SK-N-SH (cell line): ENCODE results near the gene HIPK1. TPM values are rescaled to one million over a fixed set of nuclear protein-coding genes. Genes with fewer than 3 reads are reported as not detected.
A peak's percentile ranks its signal among the peaks of the same experiment; 100 is the strongest.
"Not testable (repeated sequence)": the region's sequence is repeated elsewhere in the genome, so short reads cannot be mapped to it uniquely, and the experiment has no call there.

Experiments used
- CTCF ChIA-PET: fragments of 300-600, 350-600 bp; formaldehyde crosslinking; extraction: SDS; loops from one replicate; lab custom pipeline; 2021; lab: Yijun Ruan, JAX
- POLR2A ChIA-PET: fragments of 350-600 bp; sonication (Branson Sonifier 250); formaldehyde crosslinking; extraction: SDS; loops from one replicate; lab custom pipeline; 2020; ENCODE audit warnings: antibody characterized with exemption, inconsistent platforms; lab: Yijun Ruan, JAX
- DNase-seq: peaks from one replicate; pipeline ENCODE4 v3.0.0; 2012
- H2AFZ ChIP-seq: fragments of 200-600 bp; sonication (generic); 2 replicates; pipeline ENCODE4 v1.8.1; 2016; ENCODE audit warnings: antibody characterized with exemption, mild to moderate bottlenecking, low read depth
- H3F3A ChIP-seq: fragments of 200-600 bp; sonication (generic); replicated peaks from 2 replicates; pipeline ENCODE3; 2016; ENCODE audit warnings: antibody characterized with exemption, mild to moderate bottlenecking; ENCODE audit not compliant: insufficient read depth
- H3K27ac ChIP-seq, 2 experiments: fragments of 200-500 bp in 1 of 2; fragments of 200-600 bp in 1 of 2; sonication (Bioruptor generic) in 1 of 2; sonication (generic), shearing (Covaris generic) in 1 of 2; 2 replicates each; pipeline versions ENCODE4 v1.5.1 to v1.6.1; 2014 to 2016; ENCODE audit warnings: low read depth in 2 of 2, inconsistent platforms in 1 of 2, low read length in 1 of 2, mild to moderate bottlenecking in 1 of 2, mixed read lengths in 1 of 2
- H3K27me3 ChIP-seq: fragments of 200-600 bp; sonication (generic), shearing (Covaris generic); 2 replicates; pipeline ENCODE4 v1.6.1; 2016; ENCODE audit warnings: mixed run types; ENCODE audit not compliant: insufficient read depth
- H3K36me3 ChIP-seq, 2 experiments: fragments of 200-500 bp in 1 of 2; fragments of 200-600 bp in 1 of 2; sonication (Bioruptor generic) in 1 of 2; sonication (generic) in 1 of 2; replicated peaks in 1 of 2; 2 replicates each; pipeline versions ENCODE3 to v1.5.1; 2014 to 2016; ENCODE audit warnings: low read length in 1 of 2, mild to moderate bottlenecking in 1 of 2; ENCODE audit not compliant: insufficient read depth in 2 of 2, control insufficient read depth in 1 of 2
- H3K4me1 ChIP-seq, 2 experiments: fragments of 200-500 bp in 1 of 2; fragments of 200-600 bp in 1 of 2; sonication (Bioruptor generic) in 1 of 2; sonication (generic), shearing (Covaris generic) in 1 of 2; 2 replicates each; pipeline versions ENCODE4 v1.5.1 to v1.6.1; 2014 to 2016; ENCODE audit warnings: low read depth in 1 of 2, low read length in 1 of 2, mixed run types in 1 of 2; ENCODE audit not compliant: insufficient read depth in 2 of 2, control insufficient read depth in 1 of 2
- H3K4me2 ChIP-seq: fragments of 200-600 bp; sonication (generic), shearing (Covaris generic); 2 replicates; pipeline ENCODE4 v1.6.1; 2017; ENCODE audit warnings: mixed run types
- H3K4me3 ChIP-seq, 2 experiments: fragments of 200-500 bp in 1 of 2; fragments of 200-600 bp in 1 of 2; sonication (Bioruptor generic) in 1 of 2; sonication (generic), shearing (Covaris generic) in 1 of 2; 2 replicates each; pipeline versions ENCODE4 v1.5.1 to v1.8.1; 2014 to 2016; ENCODE audit warnings: low read depth in 2 of 2, inconsistent platforms in 1 of 2, low read length in 1 of 2, mild to moderate bottlenecking in 1 of 2, mixed read lengths in 1 of 2, moderate library complexity in 1 of 2
- H3K79me2 ChIP-seq: fragments of 200-600 bp; sonication (generic); 2 replicates; pipeline ENCODE4 v1.8.1; 2017; ENCODE audit warnings: mild to moderate bottlenecking; ENCODE audit not compliant: insufficient read depth
- H3K9ac ChIP-seq: fragments of 200-600 bp; sonication (generic); 2 replicates; pipeline ENCODE4 v1.6.1; 2017; ENCODE audit warnings: mixed run types
- H3K9me2 ChIP-seq: fragments of 200-600 bp; sonication (generic); 2 replicates; pipeline ENCODE4 v1.6.1; 2017; ENCODE audit warnings: mixed run types
- H3K9me3 ChIP-seq: fragments of 200-600 bp; sonication (generic); 2 replicates; pipeline ENCODE4 v1.6.1; 2017; ENCODE audit warnings: mixed run types, mild to moderate bottlenecking, moderate library complexity
- H4K20me1 ChIP-seq: fragments of 200-600 bp; sonication (generic); 2 replicates; pipeline ENCODE4 v1.6.1; 2017; ENCODE audit warnings: mild to moderate bottlenecking, mixed run types; ENCODE audit not compliant: insufficient read depth
- CHD2 ChIP-seq: fragments of 150-350 bp; IDR thresholded peaks from 2 replicates; pipeline ENCODE4 v1.6.1; 2018; ENCODE audit warnings: low read length; ENCODE audit not compliant: partially characterized antibody
- EP300 ChIP-seq, 2 experiments: IDR thresholded peaks; 2 replicates each; pipeline versions ENCODE4 v1.4.0 to v1.6.1; 2012; ENCODE audit warnings: borderline replicate concordance in 1 of 2, low read depth in 1 of 2, low read length in 1 of 2
- FOXM1 ChIP-seq: IDR thresholded peaks from 2 replicates; pipeline ENCODE4 v1.4.0; 2012; ENCODE audit warnings: low read depth, mild to moderate bottlenecking
- JUND ChIP-seq: IDR thresholded peaks from 2 replicates; pipeline ENCODE4 v1.4.0; 2012
- NFIC ChIP-seq: IDR thresholded peaks from 2 replicates; pipeline ENCODE4 v1.4.0; 2012; ENCODE audit warnings: borderline replicate concordance
- RFX5 ChIP-seq: IDR thresholded peaks from 2 replicates; pipeline ENCODE4 v1.6.1; 2012; ENCODE audit warnings: mild to moderate bottlenecking, improper control_type of control experiment, low read length
- RXRA ChIP-seq: IDR thresholded peaks from 2 replicates; pipeline ENCODE4 v1.4.0; 2012; ENCODE audit warnings: low read depth, mild to moderate bottlenecking, borderline replicate concordance
- TCF12 ChIP-seq: IDR thresholded peaks from 2 replicates; pipeline ENCODE4 v1.4.0; 2012
- WGBS: methylation state at CpG from one replicate; pipeline ENCODE4 v1.1.6; 2017; ENCODE audit warnings: low lambda C conversion rate; 5-methylcytosine and 5-hydroxymethylcytosine counted together
- polyA plus RNA-seq, 3 experiments: library from polyadenylated mRNA; depleted of rRNA; stranded (reverse); fragments of >200 nt; gene quantifications; 2 replicates each; pipeline ENCODE4 v1.2.3, GENCODE V29; 2012
- TF ChIP-seq, protein P1 (sequence below): fragments of 200-600 bp; sonication (generic); IDR thresholded peaks from 2 replicates; pipeline ENCODE4 v1.6.1; 2017; ENCODE audit warnings: antibody characterized with exemption, mild to moderate bottlenecking, moderate library complexity
- TF ChIP-seq, protein P2 (sequence below): IDR thresholded peaks from 2 replicates; pipeline ENCODE4 v1.6.1; 2012; ENCODE audit warnings: mild to moderate bottlenecking, low read depth, low read length, moderate library complexity
- TF ChIP-seq, protein P3 (sequence below): IDR thresholded peaks from 2 replicates; pipeline ENCODE4 v1.4.0; 2012; ENCODE audit warnings: low read depth
- TF ChIP-seq, protein P4 (sequence below): fragments of 150-350 bp; IDR thresholded peaks from 2 replicates; pipeline ENCODE4 v1.6.1; 2017; ENCODE audit warnings: antibody characterized with exemption, low read length, low read depth, borderline replicate concordance

Gene HIPK1
- polyA plus RNA-seq, 1 of the 3 experiments (the other 2 are of a cell fraction) = 7.1 TPM

DNA sequence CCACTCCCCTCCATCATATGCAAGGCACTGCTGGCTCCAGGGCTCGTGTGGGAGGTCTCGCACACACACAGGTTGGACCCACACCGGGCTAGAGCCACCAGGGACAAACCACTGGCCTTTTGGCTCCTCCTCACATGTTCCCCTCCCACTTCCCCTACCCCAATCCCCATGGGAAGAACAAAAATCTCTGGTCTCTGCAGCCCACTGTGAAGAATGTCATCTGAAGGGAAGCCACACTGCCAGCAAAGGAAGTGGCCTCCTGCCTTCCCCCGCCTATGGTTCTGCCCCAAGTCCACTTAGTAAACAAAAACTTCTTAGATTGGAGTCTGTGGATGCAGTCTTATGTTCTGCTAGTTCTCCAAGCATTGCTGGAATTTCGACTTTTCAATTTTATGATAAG, 74.3 kb downstream of the HIPK1 start (continued):
- TF ChIP-seq, protein P1, sequence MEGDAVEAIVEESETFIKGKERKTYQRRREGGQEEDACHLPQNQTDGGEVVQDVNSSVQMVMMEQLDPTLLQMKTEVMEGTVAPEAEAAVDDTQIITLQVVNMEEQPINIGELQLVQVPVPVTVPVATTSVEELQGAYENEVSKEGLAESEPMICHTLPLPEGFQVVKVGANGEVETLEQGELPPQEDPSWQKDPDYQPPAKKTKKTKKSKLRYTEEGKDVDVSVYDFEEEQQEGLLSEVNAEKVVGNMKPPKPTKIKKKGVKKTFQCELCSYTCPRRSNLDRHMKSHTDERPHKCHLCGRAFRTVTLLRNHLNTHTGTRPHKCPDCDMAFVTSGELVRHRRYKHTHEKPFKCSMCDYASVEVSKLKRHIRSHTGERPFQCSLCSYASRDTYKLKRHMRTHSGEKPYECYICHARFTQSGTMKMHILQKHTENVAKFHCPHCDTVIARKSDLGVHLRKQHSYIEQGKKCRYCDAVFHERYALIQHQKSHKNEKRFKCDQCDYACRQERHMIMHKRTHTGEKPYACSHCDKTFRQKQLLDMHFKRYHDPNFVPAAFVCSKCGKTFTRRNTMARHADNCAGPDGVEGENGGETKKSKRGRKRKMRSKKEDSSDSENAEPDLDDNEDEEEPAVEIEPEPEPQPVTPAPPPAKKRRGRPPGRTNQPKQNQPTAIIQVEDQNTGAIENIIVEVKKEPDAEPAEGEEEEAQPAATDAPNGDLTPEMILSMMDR = no peak
- TF ChIP-seq, all 33 proteins: peak for 0

DNA sequence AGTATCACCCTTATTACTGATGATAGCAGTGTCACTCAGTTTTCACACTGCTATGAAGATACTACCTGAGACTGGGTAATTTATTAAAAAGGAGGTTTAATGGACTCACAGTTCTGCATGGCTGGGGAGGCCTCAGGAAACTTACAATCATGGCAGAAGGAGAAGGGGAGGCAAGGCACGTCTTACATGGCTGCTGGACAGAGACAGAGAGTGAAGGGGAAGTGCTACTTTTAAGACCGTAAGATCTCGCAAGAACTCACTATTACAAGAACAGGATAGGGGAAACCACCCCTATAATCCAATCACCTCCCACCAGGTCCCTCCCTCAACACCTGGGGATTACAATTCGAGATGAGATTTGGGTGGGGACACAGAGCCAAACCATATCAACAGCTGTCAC, 77.7 kb downstream of the HIPK1 start:
- H3F3A ChIP-seq, H3K9me2 ChIP-seq, DNase-seq, H3K4me3 ChIP-seq, H3K9ac ChIP-seq, H3K4me1 ChIP-seq, H3K27ac ChIP-seq, H3K79me2 ChIP-seq, POLR2A ChIA-PET, H3K4me2 ChIP-seq, H2AFZ ChIP-seq, H3K36me3 ChIP-seq, H3K9me3 ChIP-seq, H3K27me3 ChIP-seq, H4K20me1 ChIP-seq: not testable (repeated sequence)
- 84% methylated on average over 4 of the region's 4 CpGs for WGBS
- CTCF ChIA-PET = interaction anchor here (1.0 kb wide), 1 partner anchor 14 kb away, joined by 3 read pairs; no protein-coding TSS in a partner anchor
- TF ChIP-seq, protein P2, sequence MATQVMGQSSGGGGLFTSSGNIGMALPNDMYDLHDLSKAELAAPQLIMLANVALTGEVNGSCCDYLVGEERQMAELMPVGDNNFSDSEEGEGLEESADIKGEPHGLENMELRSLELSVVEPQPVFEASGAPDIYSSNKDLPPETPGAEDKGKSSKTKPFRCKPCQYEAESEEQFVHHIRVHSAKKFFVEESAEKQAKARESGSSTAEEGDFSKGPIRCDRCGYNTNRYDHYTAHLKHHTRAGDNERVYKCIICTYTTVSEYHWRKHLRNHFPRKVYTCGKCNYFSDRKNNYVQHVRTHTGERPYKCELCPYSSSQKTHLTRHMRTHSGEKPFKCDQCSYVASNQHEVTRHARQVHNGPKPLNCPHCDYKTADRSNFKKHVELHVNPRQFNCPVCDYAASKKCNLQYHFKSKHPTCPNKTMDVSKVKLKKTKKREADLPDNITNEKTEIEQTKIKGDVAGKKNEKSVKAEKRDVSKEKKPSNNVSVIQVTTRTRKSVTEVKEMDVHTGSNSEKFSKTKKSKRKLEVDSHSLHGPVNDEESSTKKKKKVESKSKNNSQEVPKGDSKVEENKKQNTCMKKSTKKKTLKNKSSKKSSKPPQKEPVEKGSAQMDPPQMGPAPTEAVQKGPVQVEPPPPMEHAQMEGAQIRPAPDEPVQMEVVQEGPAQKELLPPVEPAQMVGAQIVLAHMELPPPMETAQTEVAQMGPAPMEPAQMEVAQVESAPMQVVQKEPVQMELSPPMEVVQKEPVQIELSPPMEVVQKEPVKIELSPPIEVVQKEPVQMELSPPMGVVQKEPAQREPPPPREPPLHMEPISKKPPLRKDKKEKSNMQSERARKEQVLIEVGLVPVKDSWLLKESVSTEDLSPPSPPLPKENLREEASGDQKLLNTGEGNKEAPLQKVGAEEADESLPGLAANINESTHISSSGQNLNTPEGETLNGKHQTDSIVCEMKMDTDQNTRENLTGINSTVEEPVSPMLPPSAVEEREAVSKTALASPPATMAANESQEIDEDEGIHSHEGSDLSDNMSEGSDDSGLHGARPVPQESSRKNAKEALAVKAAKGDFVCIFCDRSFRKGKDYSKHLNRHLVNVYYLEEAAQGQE = peak; percentile 53; the same call in 1 of the 2 replicates

DNA sequence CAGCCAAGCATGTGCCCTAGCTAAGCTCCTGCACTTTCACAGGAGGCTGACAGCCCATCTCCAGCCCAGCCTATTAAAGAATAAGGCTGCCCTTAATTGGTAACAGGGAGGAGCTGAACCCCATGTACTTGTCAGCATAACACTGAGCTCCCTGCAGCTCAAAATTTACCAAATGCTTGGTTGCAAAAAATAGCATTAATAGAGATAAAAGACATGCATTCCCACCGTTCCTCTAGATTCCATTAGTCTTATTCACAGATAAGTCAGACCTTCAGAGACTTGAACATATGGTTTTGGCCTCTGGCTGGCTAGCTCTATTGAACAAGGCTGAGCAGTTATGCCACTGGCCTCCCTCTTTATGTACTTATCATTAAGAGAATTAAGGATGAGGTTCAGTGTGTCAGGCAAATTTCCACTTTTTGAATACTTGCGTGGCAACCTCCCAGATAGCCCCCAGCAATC, 79.4 kb downstream of the HIPK1 start:
- CTCF ChIA-PET = interaction anchor here (0.7 to 2.8 kb wide), 2 partner anchors 26 to 29 kb away, joined by 5 to 8 read pairs; partner anchors contain the start of gene OLFML3

More for the DNA sequence above, 79.4 kb downstream of the HIPK1 start:
- POLR2A ChIA-PET = no interaction called here
- TF ChIP-seq, protein P3, sequence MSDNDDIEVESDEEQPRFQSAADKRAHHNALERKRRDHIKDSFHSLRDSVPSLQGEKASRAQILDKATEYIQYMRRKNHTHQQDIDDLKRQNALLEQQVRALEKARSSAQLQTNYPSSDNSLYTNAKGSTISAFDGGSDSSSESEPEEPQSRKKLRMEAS = no peak
- TF ChIP-seq FOXM1 = no peak
- TF ChIP-seq CHD2 = no peak
- TF ChIP-seq EP300 (IDR thresholded peaks at IDR 0.05; ENCODE audit: borderline replicate concordance in 1 of 2, low read depth in 1 of 2, low read length in 1 of 2) = 0 out of 4 replicates have a peak, but pooled peaks of 1 of the 2 experiments have one; percentile 17
- no peak for TF ChIP-seq RXRA
- TF ChIP-seq RFX5 = no peak
- no peak for TF ChIP-seq NFIC
- TF ChIP-seq, protein P4, sequence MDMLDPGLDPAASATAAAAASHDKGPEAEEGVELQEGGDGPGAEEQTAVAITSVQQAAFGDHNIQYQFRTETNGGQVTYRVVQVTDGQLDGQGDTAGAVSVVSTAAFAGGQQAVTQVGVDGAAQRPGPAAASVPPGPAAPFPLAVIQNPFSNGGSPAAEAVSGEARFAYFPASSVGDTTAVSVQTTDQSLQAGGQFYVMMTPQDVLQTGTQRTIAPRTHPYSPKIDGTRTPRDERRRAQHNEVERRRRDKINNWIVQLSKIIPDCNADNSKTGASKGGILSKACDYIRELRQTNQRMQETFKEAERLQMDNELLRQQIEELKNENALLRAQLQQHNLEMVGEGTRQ = no peak
- TF ChIP-seq TCF12 = peak; percentile 61
- TF ChIP-seq JUND = peak; percentile 23; the same call in 1 of the 2 replicates
- no peak overlapping the region for H2AFZ ChIP-seq
- no peaks in the 10 kb centered on the region for H3K9me3 ChIP-seq
- H3K4me1 ChIP-seq = no peaks in the 10 kb centered on the region
- no peaks in the 10 kb centered on the region for H3K9me2 ChIP-seq
- H3K4me3 ChIP-seq = no peak overlapping the region
- no peaks in the 10 kb centered on the region for H3F3A ChIP-seq
- DNase-seq = no peak
- no peaks in the 10 kb centered on the region for H3K79me2 ChIP-seq
- no peaks in the 10 kb centered on the region for H3K27me3 ChIP-seq
- H3K27ac ChIP-seq = no peak overlapping the region
- no peaks in the 10 kb centered on the region for H3K36me3 ChIP-seq
- no peak overlapping the region for H3K4me2 ChIP-seq
- no peak overlapping the region for H3K9ac ChIP-seq
- WGBS = 50% methylated on average over 2 of the region's 2 CpGs
- no peaks in the 10 kb centered on the region for H4K20me1 ChIP-seq
